SK-N-SH (cell line): ENCODE results near the gene CDH12. TPM values are rescaled to one million over a fixed set of nuclear protein-coding genes. Genes with fewer than 3 reads are reported as not detected.

ENCODE experiments used
- CTCF ChIA-PET: fragments of 300-600, 350-600 bp; formaldehyde crosslinking; extraction: SDS; loops from one replicate; lab custom pipeline; 2021; lab: Yijun Ruan, JAX
- POLR2A ChIA-PET: fragments of 350-600 bp; sonication (Branson Sonifier 250); formaldehyde crosslinking; extraction: SDS; loops from one replicate; lab custom pipeline; 2020; ENCODE audit warnings: antibody characterized with exemption, inconsistent platforms; lab: Yijun Ruan, JAX
- DNase-seq: peaks from one replicate; pipeline ENCODE4 v3.0.0; 2012
- H2AFZ ChIP-seq: fragments of 200-600 bp; sonication (generic); 2 replicates; pipeline ENCODE4 v1.8.1; 2016; ENCODE audit warnings: antibody characterized with exemption, mild to moderate bottlenecking, low read depth
- H3F3A ChIP-seq: fragments of 200-600 bp; sonication (generic); replicated peaks from 2 replicates; pipeline ENCODE3; 2016; ENCODE audit warnings: antibody characterized with exemption, mild to moderate bottlenecking; ENCODE audit not compliant: insufficient read depth
- H3K27ac ChIP-seq, 2 experiments: fragments of 200-500 bp in 1 of 2; fragments of 200-600 bp in 1 of 2; sonication (Bioruptor generic) in 1 of 2; sonication (generic), shearing (Covaris generic) in 1 of 2; 2 replicates each; pipeline versions ENCODE4 v1.5.1 to v1.6.1; 2014 to 2016; ENCODE audit warnings: low read depth in 2 of 2, inconsistent platforms in 1 of 2, low read length in 1 of 2, mild to moderate bottlenecking in 1 of 2, mixed read lengths in 1 of 2
- H3K27me3 ChIP-seq: fragments of 200-600 bp; sonication (generic), shearing (Covaris generic); 2 replicates; pipeline ENCODE4 v1.6.1; 2016; ENCODE audit warnings: mixed run types; ENCODE audit not compliant: insufficient read depth
- H3K36me3 ChIP-seq, 2 experiments: fragments of 200-500 bp in 1 of 2; fragments of 200-600 bp in 1 of 2; sonication (Bioruptor generic) in 1 of 2; sonication (generic) in 1 of 2; replicated peaks in 1 of 2; 2 replicates each; pipeline versions ENCODE3 to v1.5.1; 2014 to 2016; ENCODE audit warnings: low read length in 1 of 2, mild to moderate bottlenecking in 1 of 2; ENCODE audit not compliant: insufficient read depth in 2 of 2, control insufficient read depth in 1 of 2
- H3K4me1 ChIP-seq, 2 experiments: fragments of 200-500 bp in 1 of 2; fragments of 200-600 bp in 1 of 2; sonication (Bioruptor generic) in 1 of 2; sonication (generic), shearing (Covaris generic) in 1 of 2; 2 replicates each; pipeline versions ENCODE4 v1.5.1 to v1.6.1; 2014 to 2016; ENCODE audit warnings: low read depth in 1 of 2, low read length in 1 of 2, mixed run types in 1 of 2; ENCODE audit not compliant: insufficient read depth in 2 of 2, control insufficient read depth in 1 of 2
- H3K4me2 ChIP-seq: fragments of 200-600 bp; sonication (generic), shearing (Covaris generic); 2 replicates; pipeline ENCODE4 v1.6.1; 2017; ENCODE audit warnings: mixed run types
- H3K4me3 ChIP-seq, 2 experiments: fragments of 200-500 bp in 1 of 2; fragments of 200-600 bp in 1 of 2; sonication (Bioruptor generic) in 1 of 2; sonication (generic), shearing (Covaris generic) in 1 of 2; 2 replicates each; pipeline versions ENCODE4 v1.5.1 to v1.8.1; 2014 to 2016; ENCODE audit warnings: low read depth in 2 of 2, inconsistent platforms in 1 of 2, low read length in 1 of 2, mild to moderate bottlenecking in 1 of 2, mixed read lengths in 1 of 2, moderate library complexity in 1 of 2
- H3K79me2 ChIP-seq: fragments of 200-600 bp; sonication (generic); 2 replicates; pipeline ENCODE4 v1.8.1; 2017; ENCODE audit warnings: mild to moderate bottlenecking; ENCODE audit not compliant: insufficient read depth
- H3K9ac ChIP-seq: fragments of 200-600 bp; sonication (generic); 2 replicates; pipeline ENCODE4 v1.6.1; 2017; ENCODE audit warnings: mixed run types
- H3K9me2 ChIP-seq: fragments of 200-600 bp; sonication (generic); 2 replicates; pipeline ENCODE4 v1.6.1; 2017; ENCODE audit warnings: mixed run types
- H3K9me3 ChIP-seq: fragments of 200-600 bp; sonication (generic); 2 replicates; pipeline ENCODE4 v1.6.1; 2017; ENCODE audit warnings: mixed run types, mild to moderate bottlenecking, moderate library complexity
- H4K20me1 ChIP-seq: fragments of 200-600 bp; sonication (generic); 2 replicates; pipeline ENCODE4 v1.6.1; 2017; ENCODE audit warnings: mild to moderate bottlenecking, mixed run types; ENCODE audit not compliant: insufficient read depth
- CHD2 ChIP-seq: fragments of 150-350 bp; IDR thresholded peaks from 2 replicates; pipeline ENCODE4 v1.6.1; 2018; ENCODE audit warnings: low read length; ENCODE audit not compliant: partially characterized antibody
- CTCF ChIP-seq: fragments of 200-600 bp; sonication (generic); IDR thresholded peaks from 2 replicates; pipeline ENCODE4 v1.6.1; 2017; ENCODE audit warnings: antibody characterized with exemption, mild to moderate bottlenecking, moderate library complexity
- ELF1 ChIP-seq: IDR thresholded peaks from 2 replicates; pipeline ENCODE4 v1.4.0; 2012
- EZH2phosphoT487 ChIP-seq: fragments of 200-600 bp; sonication (generic); IDR thresholded peaks from 2 replicates; pipeline ENCODE4 v1.6.1; 2017; ENCODE audit warnings: low read depth, mixed run types, mild to moderate bottlenecking, antibody characterized with exemption, moderate library complexity, borderline replicate concordance
- FOSL2 ChIP-seq: IDR thresholded peaks from 2 replicates; pipeline ENCODE4 v1.4.0; 2012; ENCODE audit warnings: low read depth, mild to moderate bottlenecking, moderate library complexity, borderline replicate concordance
- GABPA ChIP-seq: IDR thresholded peaks from 2 replicates; pipeline ENCODE4 v1.4.0; 2012; ENCODE audit warnings: low read depth, mild to moderate bottlenecking
- GATA2 ChIP-seq: sonication (generic); formaldehyde crosslinking; IDR thresholded peaks from 2 replicates; pipeline ENCODE4 v1.5.0; 2020; ENCODE audit warnings: mild to moderate bottlenecking, missing genetic modification reagents
- IRF3 ChIP-seq: fragments of 150-350 bp; IDR thresholded peaks from 2 replicates; pipeline ENCODE4 v1.6.1; 2016; ENCODE audit warnings: mild to moderate bottlenecking, low read depth, low read length
- JUND ChIP-seq: IDR thresholded peaks from 2 replicates; pipeline ENCODE4 v1.4.0; 2012
- MEF2A ChIP-seq: IDR thresholded peaks from 2 replicates; pipeline ENCODE4 v1.4.0; 2012; ENCODE audit warnings: low read depth, borderline replicate concordance
- MXI1 ChIP-seq: IDR thresholded peaks from 2 replicates; pipeline ENCODE4 v1.6.1; 2012; ENCODE audit warnings: mild to moderate bottlenecking, low read depth, low read length, improper control_type of control experiment
- NFIC ChIP-seq: IDR thresholded peaks from 2 replicates; pipeline ENCODE4 v1.4.0; 2012; ENCODE audit warnings: borderline replicate concordance
- NRF1 ChIP-seq: IDR thresholded peaks from 2 replicates; pipeline ENCODE4 v1.6.1; 2012; ENCODE audit warnings: low read depth, mild to moderate bottlenecking, low read length
- POLR2AphosphoS5 ChIP-seq: IDR thresholded peaks from 2 replicates; pipeline ENCODE4 v1.6.1; 2012; ENCODE audit warnings: low read depth, low read length
- RCOR1 ChIP-seq: fragments of 150-350 bp; IDR thresholded peaks from 2 replicates; pipeline ENCODE4 v1.6.1; 2017; ENCODE audit warnings: antibody characterized with exemption, low read length
- SMC3 ChIP-seq: IDR thresholded peaks from 2 replicates; pipeline ENCODE4 v1.6.1; 2012; ENCODE audit warnings: low read depth, low read length, improper control_type of control experiment
- TCF12 ChIP-seq: IDR thresholded peaks from 2 replicates; pipeline ENCODE4 v1.4.0; 2012
- USF1 ChIP-seq: IDR thresholded peaks from 2 replicates; pipeline ENCODE4 v1.4.0; 2012; ENCODE audit warnings: low read depth, borderline replicate concordance
- YY1 ChIP-seq: IDR thresholded peaks from 2 replicates; pipeline ENCODE4 v1.4.0; 2012; ENCODE audit warnings: low read depth, mild to moderate bottlenecking
- WGBS: methylation state at CpG from one replicate; pipeline ENCODE4 v1.1.6; 2017; ENCODE audit warnings: low lambda C conversion rate; 5-methylcytosine and 5-hydroxymethylcytosine counted together
- polyA plus RNA-seq, 3 experiments: library from polyadenylated mRNA; depleted of rRNA; stranded (reverse); fragments of >200 nt; gene quantifications; 2 replicates each; pipeline ENCODE4 v1.2.3, GENCODE V29; 2012

The CDH12 gene
- polyA plus RNA-seq, 1 of the 3 experiments (the other 2 are of a cell fraction): not detected

DNA sequence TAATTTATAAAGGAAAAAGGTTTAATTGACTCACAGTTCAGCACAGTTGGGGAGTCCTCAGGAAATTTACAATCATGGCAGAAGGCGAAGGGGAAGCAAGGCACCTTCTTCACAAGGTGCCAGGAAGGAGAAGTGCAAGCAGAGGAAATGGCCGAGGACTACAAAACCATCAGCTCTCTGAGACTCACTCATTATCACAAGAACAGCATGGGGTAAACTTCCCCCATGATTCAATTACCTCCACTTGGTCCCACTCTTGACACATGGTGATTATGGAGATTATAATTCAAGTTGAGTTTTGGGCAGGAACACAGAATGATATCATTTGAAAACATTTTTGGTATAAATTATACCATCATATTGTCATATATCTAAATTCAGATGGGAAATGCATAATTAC lies 934.7 kb downstream of the CDH12 start:
- 13% methylated on average over 2 of the region's 2 CpGs for WGBS
- Histone ChIP-seq H3K4me1 (no peaks in the 10 kb centered on the region), H3K4me2 (no peak overlapping the region), H3K9me2 (no peaks in the 10 kb centered on the region), H3K79me2 (no peaks in the 10 kb centered on the region), H2AFZ (no peak overlapping the region), H3F3A (no peaks in the 10 kb centered on the region), H3K4me3 (no peak overlapping the region), H3K27ac (no peak overlapping the region), H3K36me3 (no peaks in the 10 kb centered on the region), H3K27me3 (no peaks in the 10 kb centered on the region), H3K9me3 (no peaks in the 10 kb centered on the region), H4K20me1 (no peaks in the 10 kb centered on the region), H3K9ac (no peak overlapping the region)
- DNase-seq: no peak
- no peak for TF ChIP-seq NRF1
- CTCF ChIA-PET: interaction anchor here (1.5 to 1.9 kb wide), 3 partner anchors 8 to 13 kb away, joined by 5 to 10 read pairs (median 9); no protein-coding TSS in a partner anchor
- POLR2A ChIA-PET: no interaction called here

GRCh38 chr5:21910731-21911130 lies 942.4 kb downstream of the CDH12 start:
- Histone ChIP-seq H4K20me1 (no peaks in the 10 kb centered on the region), H2AFZ (no peak overlapping the region), H3K9me3 (no peaks in the 10 kb centered on the region), H3K79me2 (no peaks in the 10 kb centered on the region), H3K27me3 (no peaks in the 10 kb centered on the region), H3K4me3 (no peak overlapping the region), H3K27ac (no peak overlapping the region), H3K9ac (no peak overlapping the region), H3K9me2 (no peaks in the 10 kb centered on the region), H3K36me3 (no peaks in the 10 kb centered on the region), H3K4me1 (peaks cover 0 to 3% of the 10 kb centered on the region in 2 experiments; a peak in 1 of 4 replicates), H3F3A (no peaks in the 10 kb centered on the region), H3K4me2 (no peak overlapping the region)
- POLR2A ChIA-PET: no interaction called here
- CTCF ChIA-PET: interaction anchor here (2.0 kb wide), 1 partner anchor 8 kb away, joined by 5 read pairs; no protein-coding TSS in a partner anchor
- TF ChIP-seq ELF1 (no peak), MEF2A (no peak), SMC3 (no peak), NFIC (no peak), POLR2AphosphoS5 (no peak), YY1 (no peak), EZH2phosphoT487 (no peak), FOSL2 (no peak), JUND (no peak), CHD2 (no peak), GABPA (no peak)
- no peak for DNase-seq

- CTCF ChIA-PET: interaction anchor here (1.8 kb wide), 1 partner anchor 24 kb away, joined by 4 read pairs; no protein-coding TSS in a partner anchor
- WGBS: under 1% methylated on average over 3 of the region's 3 CpGs
- POLR2A ChIA-PET: no interaction called here
- no peaks in the 10 kb centered on the region for H3F3A ChIP-seq
- no peak for DNase-seq
- H3K36me3 ChIP-seq: no peaks in the 10 kb centered on the region
- no peak overlapping the region for H3K9ac ChIP-seq
- H3K27ac ChIP-seq: no peak overlapping the region
- no peaks in the 10 kb centered on the region; the same call in 1 of the 2 replicates for H3K27me3 ChIP-seq
- no peak overlapping the region for H3K4me2 ChIP-seq
- H2AFZ ChIP-seq: no peak overlapping the region
- H3K4me3 ChIP-seq: no peak overlapping the region
- no peaks in the 10 kb centered on the region for H3K79me2 ChIP-seq
- H3K9me2 ChIP-seq: no peaks in the 10 kb centered on the region
- no peaks in the 10 kb centered on the region for H4K20me1 ChIP-seq
- no peaks in the 10 kb centered on the region for H3K9me3 ChIP-seq
- no peaks in the 10 kb centered on the region for H3K4me1 ChIP-seq
- TF ChIP-seq TCF12 (no peak), CTCF (no peak), SMC3 (no peak), ELF1 (no peak), USF1 (no peak), CHD2 (no peak), RCOR1 (no peak), NFIC (no peak), JUND (no peak), POLR2AphosphoS5 (no peak), MEF2A (no peak), GABPA (no peak), MXI1 (no peak), IRF3 (no peak), EZH2phosphoT487 (no peak), GATA2 (CRISPR knock-in tag) (no peak)
Measured at GRCh38 chr5:21895766-21896350, 957.3 kb downstream of the CDH12 start.
